GM19467 (cell line): ENCODE results near the gene PPP1R9A.
"Not testable (repeated sequence)": the region's sequence is repeated elsewhere in the genome, so short reads cannot be mapped to it uniquely, and the experiment has no call there.

Experiments used
- ATAC-seq: cut with Tn5 transposase; IDR thresholded peaks from one replicate; pipeline ENCODE4 v1.9.1; 2021; ENCODE audit warnings: mild to moderate bottlenecking, moderate library complexity; ENCODE audit not compliant: unreplicated experiment

Gene PPP1R9A

GRCh38 chr7:94972296-94972695 lies 64.9 kb downstream of the PPP1R9A start:
- ATAC-seq, result no peak

DNA sequence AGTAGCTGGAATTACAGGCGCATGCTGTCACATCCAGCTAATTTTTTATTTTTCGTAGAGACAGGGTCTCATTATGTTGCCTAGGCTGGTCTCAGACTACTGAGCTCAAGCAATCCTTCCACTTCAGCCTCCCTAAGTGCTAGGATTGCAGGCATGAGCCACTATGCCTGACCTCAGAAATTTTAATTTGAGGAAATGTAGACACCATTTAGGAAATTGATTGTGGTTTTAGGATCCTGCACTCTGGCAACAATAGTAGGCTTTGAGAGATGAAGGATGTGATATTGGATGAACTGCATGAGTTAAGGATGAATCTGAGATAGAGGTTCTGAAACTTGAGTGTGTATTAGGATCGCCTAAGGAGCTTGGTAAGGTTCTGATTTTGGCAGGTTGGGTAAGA lies 66.5 kb downstream of the PPP1R9A start:
- no peak for ATAC-seq

- no peak for ATAC-seq
Observed at GRCh38 chr7:94974423-94974822, 67.0 kb downstream of the PPP1R9A start.

DNA sequence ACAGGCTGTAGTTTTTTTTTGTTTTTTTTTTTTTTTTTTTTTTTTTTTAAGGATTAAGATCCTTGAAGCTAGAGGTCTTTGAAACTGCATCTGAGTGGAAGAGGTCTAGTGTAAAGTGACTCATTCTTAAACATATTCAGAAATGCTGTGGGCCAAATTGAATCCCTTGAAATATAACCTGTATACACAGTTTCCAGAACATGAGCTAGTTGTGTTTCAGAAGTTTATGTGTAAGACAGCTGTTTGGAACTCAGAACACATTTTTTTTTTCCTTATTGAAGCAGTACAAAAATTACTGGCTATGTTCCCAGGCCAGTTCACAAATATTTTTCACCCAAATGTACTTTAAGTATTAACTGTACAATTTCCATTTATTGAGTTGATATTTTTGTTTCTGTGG lies 67.9 kb downstream of the PPP1R9A start:
- no peak for ATAC-seq

- ATAC-seq, result no peak
Observed at GRCh38 chr7:94980418-94981142, 73.2 kb downstream of the PPP1R9A start.

GRCh38 chr7:94995921-94996320 lies 88.5 kb downstream of the PPP1R9A start:
- no peak for ATAC-seq

DNA sequence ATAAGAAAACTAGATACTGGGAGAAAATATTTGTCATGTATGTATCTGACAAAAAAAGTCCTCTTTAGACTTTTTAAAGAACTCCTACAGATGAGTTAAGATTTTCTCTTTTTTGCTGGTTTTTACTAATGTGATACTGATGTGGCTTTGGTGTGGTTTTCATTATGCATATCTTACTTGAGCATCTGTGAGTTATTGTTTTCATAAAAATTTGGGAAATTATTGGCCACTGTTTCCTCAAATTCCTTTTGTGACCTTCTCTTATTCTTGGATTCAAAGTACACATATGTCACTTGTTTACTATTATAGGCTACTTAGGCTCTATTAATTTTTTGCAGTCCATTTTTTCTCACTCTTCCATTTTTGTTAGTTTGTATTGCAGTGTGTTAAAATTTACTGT lies 89.0 kb downstream of the PPP1R9A start:
- ATAC-seq, result no peak

DNA sequence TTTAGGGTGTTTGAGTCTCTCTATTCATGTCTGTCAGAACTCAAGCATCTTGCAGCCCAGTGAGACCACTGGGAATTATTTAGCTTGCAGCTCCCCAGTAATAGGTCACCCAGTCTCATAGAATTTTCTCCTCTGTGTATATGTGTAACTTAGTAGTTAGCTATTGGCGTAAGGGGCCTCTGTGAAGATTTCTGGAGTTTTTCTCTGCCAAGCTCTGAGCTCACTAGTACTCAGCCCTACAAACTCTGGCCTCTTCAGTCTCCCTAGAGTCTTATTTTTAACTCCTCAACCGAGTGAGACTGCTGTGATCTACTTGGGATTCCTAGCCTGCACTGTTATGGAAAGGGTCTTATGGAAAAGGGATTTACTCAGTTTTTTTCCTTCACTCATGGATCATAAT lies 90.2 kb downstream of the PPP1R9A start:
- no peak for ATAC-seq

GRCh38 chr7:94998266-94999068 lies 91.1 kb downstream of the PPP1R9A start:
- no peak for ATAC-seq

- no peak for ATAC-seq
Observed at GRCh38 chr7:94999069-94999351, 91.6 kb downstream of the PPP1R9A start.

DNA sequence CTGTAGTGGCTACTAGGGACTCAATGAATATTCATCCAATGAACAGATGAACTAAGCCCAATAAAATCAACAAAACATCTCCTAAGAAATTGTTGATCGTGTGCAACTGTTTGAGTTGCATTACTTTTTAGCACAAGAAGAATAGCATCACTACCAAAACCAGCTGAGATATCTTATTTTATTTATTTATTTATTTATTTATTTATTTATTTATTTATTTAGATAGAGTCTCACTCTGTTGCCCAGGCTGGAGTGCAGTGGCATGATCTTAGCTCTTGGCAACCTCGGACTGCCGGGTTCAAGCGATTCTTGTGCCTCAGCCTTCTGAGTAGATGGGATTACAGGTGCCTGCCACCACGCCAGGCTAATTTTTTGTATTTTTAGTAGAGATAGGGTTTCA lies 92.2 kb downstream of the PPP1R9A start:
- not testable (repeated sequence) for ATAC-seq

DNA sequence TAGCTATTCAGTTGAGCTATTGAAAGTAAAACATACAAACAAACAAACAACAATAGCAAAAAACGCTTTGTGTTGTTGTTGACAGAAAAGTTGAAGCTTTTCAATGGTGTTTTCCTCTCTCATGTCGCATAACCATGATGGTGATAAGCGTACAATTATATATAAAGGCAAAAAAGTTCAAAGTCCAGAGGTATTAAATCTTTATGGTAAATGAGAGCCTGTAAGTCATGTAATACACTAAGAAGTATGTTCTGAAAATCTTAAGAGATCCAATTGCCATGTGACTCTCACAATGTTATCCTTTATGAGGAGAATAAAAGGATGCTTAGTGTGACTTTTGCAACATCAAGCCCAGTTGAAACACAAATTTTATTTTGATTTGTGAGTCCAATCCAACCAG lies 93.9 kb downstream of the PPP1R9A start:
- ATAC-seq, result no peak

DNA sequence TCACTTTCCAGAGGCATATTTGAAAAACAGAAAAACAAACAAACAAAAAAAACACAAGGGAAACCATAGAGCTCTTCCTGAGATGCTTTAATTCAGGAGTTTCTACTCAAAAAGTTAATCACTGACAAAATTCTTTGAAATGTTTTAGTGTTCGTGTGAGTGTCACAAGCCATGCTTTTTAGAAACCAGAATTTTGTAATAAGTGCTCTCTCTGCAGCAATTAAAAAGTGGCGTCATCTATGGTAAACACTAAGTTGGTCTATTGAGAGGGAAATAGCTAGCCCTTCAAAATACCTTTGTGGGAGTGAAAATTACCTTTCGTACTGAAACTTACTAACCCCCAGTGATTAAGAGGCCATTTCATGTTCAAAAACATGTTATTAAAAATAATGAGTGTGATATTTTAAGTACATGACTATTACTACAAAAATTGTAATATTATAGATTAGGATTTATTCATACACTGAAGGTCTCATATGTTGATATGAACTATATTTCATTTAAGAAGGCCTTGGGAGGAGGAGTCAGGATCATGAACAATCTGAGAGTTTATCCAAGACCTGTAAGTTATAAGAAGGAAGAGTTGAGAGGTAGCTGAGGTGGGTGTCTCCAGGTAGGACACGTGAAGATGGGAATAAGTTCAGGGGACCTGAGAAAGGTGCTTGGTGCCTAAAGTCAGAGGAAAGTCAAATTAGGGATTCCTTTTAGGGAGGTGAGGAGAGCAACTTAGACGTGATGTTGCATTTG lies 94.6 kb downstream of the PPP1R9A start:
- ATAC-seq, result no peak

DNA sequence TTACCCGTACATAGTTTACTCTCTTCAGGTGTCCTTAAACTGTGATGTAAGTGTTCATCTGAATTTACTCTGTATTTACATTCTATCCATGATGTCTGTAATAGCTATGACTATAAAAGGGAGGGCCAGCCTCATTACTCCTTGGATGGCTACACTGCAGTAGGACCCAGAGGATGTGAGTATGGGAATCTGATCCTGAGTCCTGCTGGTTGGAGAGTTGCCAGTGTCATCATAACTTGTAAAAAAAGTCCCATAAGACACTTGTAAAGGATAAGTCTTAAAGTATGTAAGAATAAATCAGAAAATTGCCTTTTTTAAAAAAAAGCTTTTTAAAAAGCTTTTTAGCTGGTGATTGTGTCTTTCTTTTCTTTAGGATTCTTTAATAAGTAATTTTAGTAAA lies 95.4 kb downstream of the PPP1R9A start:
- ATAC-seq, result no peak

- ATAC-seq, result no peak
Observed at GRCh38 chr7:95004618-95005247, 97.3 kb downstream of the PPP1R9A start.

GRCh38 chr7:95006010-95006409 lies 98.6 kb downstream of the PPP1R9A start:
- ATAC-seq, result no peak

GRCh38 chr7:95008773-95009172 lies 101.4 kb downstream of the PPP1R9A start:
- not testable (repeated sequence) for ATAC-seq

GRCh38 chr7:95011146-95011928 lies 103.9 kb downstream of the PPP1R9A start:
- ATAC-seq, result no peak

DNA sequence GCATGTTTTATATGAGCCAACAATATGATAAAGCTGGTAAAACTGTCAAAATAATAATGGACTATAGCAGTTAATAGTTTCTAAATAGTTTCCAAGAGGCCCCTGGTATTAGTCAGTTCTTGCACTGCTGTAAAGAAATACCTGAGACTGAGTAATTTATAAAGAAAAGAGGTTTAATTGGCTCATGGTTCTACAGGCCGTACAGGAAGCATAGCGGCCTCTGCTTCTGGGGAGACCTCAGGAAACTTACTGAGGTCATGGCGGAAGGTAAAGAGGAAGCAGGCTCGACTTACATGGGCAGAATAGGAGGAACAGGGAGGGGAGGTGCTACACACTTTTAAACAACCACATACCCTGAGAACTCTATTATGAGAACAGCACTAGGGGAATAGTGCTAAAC lies 104.6 kb downstream of the PPP1R9A start:
- ATAC-seq, result no peak

- ATAC-seq, result no peak
Observed at GRCh38 chr7:95018021-95018420, 110.6 kb downstream of the PPP1R9A start.

DNA sequence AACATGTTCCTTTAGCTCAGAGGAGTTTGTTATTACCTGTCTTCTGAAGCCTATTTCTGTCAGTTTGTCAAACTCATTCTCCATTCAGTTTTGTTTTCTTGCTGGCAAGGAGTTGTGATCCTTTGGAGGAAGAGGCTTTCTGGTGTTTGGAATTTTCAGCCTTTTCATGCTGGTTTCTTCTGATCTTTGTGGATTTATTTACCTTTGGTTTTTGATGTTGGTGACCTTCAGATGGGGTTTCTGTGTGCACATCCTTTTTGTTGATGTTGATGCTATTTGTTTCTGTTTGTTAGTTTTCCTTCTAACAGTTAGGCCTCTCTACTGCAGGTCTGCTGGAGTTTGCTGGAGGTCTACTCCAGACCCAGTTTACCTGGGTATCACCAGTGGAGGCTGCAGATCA lies 118.6 kb downstream of the PPP1R9A start:
- no peak for ATAC-seq
